Measurements from ENCODE around the gene RND2. TPM values are rescaled to one million over a fixed set of nuclear protein-coding genes. Genes with fewer than 3 reads are reported as not detected.

The RND2 gene
- total RNA-seq, 1 donor from 2014 or later = 0.13 TPM

DNA sequence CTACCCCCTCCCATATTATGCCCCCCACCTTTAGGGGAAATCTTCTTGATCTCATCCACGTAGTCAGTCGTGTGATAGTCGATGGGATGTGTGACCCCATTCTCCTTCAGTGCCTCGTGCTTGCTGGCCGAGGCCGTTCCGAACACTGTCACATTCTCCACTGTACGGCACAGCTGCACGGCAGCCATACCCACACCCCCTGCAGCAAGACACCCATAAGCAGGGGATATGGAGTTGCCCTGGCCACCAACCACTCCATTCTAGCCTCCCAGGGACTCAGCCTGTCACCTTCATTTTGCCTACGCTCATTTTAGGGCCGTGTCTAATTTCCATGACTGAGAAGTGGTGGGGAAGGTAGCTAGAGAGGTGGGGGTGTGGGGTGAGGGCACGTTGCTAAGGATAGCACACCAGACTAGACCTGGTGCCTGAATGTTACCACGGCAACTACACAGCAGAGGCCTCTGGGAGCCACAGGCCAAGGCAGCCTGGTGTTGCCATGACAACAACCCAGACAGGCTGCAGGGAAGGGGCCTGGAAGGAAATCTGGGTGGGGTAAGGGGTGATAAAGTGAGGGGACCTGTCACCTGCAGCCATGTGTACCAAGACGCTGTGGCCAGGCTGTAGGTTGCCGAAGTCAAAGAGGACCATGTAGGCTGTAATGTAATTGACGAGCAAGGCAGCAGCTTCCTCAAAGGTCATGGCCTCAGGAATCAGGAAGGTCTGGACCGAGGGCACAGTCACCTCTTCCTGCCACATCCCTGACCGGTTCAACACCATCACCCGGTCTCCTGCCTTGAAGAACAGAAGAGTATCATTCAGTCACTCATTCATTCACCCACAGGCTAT lies 6.8 kb upstream of the RND2 start:
- H3K4me3 Mint-ChIP-seq = no peak overlapping the region
- intact Hi-C loops (cut with micrococcal nuclease) = no loop called here
- ATAC-seq (ENCODE audit: low read depth) (no peak), DNase-seq (no peak)
- POLR2A ChIA-PET = interaction anchor here (0.5 to 0.6 kb wide), 2 partner anchors 10 to 296 kb away, joined by 3 to 4 read pairs; no protein-coding TSS in a partner anchor
- H3K27ac Mint-ChIP-seq = peak overlapping the region; percentile 3
- no peaks in the 10 kb centered on the region for H3K27me3 Mint-ChIP-seq
- H3K36me3 Mint-ChIP-seq (ENCODE audit: low read depth) = peaks cover 38% of the 10 kb centered on the region
- TF ChIP-seq, protein P1, sequence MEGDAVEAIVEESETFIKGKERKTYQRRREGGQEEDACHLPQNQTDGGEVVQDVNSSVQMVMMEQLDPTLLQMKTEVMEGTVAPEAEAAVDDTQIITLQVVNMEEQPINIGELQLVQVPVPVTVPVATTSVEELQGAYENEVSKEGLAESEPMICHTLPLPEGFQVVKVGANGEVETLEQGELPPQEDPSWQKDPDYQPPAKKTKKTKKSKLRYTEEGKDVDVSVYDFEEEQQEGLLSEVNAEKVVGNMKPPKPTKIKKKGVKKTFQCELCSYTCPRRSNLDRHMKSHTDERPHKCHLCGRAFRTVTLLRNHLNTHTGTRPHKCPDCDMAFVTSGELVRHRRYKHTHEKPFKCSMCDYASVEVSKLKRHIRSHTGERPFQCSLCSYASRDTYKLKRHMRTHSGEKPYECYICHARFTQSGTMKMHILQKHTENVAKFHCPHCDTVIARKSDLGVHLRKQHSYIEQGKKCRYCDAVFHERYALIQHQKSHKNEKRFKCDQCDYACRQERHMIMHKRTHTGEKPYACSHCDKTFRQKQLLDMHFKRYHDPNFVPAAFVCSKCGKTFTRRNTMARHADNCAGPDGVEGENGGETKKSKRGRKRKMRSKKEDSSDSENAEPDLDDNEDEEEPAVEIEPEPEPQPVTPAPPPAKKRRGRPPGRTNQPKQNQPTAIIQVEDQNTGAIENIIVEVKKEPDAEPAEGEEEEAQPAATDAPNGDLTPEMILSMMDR (IDR thresholded peaks at IDR 0.05) = no peak
- no peaks in the 10 kb centered on the region for H3K9me3 Mint-ChIP-seq
- CTCF ChIA-PET = no interaction called here
- H3K4me1 Mint-ChIP-seq = peaks cover 8% of the 10 kb centered on the region

DNA sequence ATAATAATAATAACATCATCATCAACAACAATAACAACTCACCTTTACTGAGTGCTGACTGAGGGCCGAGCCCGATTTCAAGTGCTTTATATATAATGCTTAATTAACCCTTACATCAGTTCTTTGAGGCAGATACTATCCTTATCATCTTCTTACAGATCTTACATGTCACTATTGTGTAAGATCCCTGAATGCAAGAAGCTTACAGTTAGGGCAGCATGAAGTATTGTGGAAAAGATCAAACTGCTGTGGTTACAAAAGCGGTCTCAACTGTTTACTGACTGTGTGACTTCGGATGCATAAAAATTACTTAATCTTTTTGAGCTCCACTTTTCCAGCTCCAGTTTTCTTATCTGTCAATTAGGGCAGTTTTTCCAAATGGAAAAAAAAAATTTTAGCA lies 6.1 kb upstream of the RND2 start:
- H3K4me3 Mint-ChIP-seq = no peak overlapping the region
- POLR2A ChIA-PET = interaction anchor here (0.5 to 0.6 kb wide), 2 partner anchors 11 to 295 kb away, joined by 3 to 4 read pairs; no protein-coding TSS in a partner anchor

DNA sequence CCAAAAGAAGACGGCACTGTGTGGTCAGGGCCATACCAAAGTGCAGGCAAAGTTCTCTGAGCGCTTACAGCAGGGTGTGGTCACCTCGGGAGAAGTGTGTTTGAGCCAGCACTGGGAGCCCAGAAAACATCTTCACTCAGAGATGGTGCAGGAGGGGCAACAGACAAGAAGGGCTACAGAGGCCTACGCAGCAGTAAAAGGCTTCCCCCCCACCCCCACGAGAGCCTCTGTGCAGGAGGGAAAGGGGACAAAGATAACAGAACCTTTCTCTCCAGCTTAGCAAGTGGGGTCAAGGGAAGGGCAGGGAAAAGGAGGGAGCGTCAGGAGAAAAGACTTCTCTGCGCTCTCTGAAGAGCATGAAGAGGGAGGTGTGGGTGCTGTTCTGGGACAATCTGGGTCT lies 5.6 kb upstream of the RND2 start:
- H3K36me3 Mint-ChIP-seq (ENCODE audit: low read depth) = peaks cover 26% of the 10 kb centered on the region
- TF ChIP-seq, protein P1 (IDR thresholded peaks at IDR 0.05) = no peak
- DNase-seq (no peak), ATAC-seq (ENCODE audit: low read depth) (no peak)
- peaks cover 16% of the 10 kb centered on the region for H3K4me1 Mint-ChIP-seq
- H3K27ac Mint-ChIP-seq = no peak overlapping the region
- H3K27me3 Mint-ChIP-seq = no peaks in the 10 kb centered on the region
- H3K4me3 Mint-ChIP-seq = no peak overlapping the region
- CTCF ChIA-PET = no interaction called here
- no peaks in the 10 kb centered on the region for H3K9me3 Mint-ChIP-seq
- POLR2A ChIA-PET = no interaction called here
- intact Hi-C loops (cut with micrococcal nuclease) = no loop called here

More for the DNA sequence above, 6.1 kb upstream of the RND2 start:
- no peak overlapping the region for H3K27ac Mint-ChIP-seq
- TF ChIP-seq, protein P1 (IDR thresholded peaks at IDR 0.05) = no peak
- H3K9me3 Mint-ChIP-seq = no peaks in the 10 kb centered on the region
- no peaks in the 10 kb centered on the region for H3K27me3 Mint-ChIP-seq
- DNase-seq (no peak), ATAC-seq (ENCODE audit: low read depth) (no peak)
- H3K36me3 Mint-ChIP-seq (ENCODE audit: low read depth) = peaks cover 31% of the 10 kb centered on the region
- intact Hi-C loops (cut with micrococcal nuclease) = no loop called here
- peaks cover 11% of the 10 kb centered on the region for H3K4me1 Mint-ChIP-seq
- CTCF ChIA-PET = no interaction called here

DNA sequence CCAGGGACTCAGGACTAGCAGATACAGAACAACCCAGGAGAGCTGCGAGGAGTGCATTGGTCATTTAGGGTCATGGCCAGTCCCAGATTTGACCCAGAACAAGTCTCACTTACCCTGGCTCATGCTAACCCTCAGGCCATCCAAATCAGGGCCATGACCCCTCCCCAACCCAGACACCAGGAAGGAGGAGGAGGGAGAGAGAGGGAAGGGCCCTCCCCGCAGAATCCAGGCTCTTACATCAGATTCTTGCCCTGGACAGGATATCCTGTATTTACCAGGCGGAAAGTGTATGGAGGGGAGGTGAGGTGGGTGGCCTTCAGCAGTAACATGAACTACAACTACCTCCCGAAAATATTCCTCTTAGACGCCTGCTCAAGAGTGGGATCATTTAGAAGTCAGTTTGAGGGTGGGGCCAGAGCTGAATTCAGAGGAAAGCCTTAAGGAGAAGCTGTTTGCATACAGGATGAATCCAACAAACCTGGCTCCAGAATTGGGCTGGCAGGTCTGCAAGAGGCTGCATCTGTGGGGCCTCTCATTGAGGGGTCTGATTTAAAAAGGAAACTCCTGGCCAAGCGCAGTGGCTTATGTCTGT lies 4.9 kb upstream of the RND2 start:
- Mint-ChIP-seq H3K4me1 (peaks cover 21% of the 10 kb centered on the region), H3K4me3 (peak overlapping the region; percentile 92), H3K27ac (peak overlapping the region; percentile 41), H3K27me3 (no peaks in the 10 kb centered on the region), H3K36me3 (ENCODE audit: low read depth) (peaks cover 22% of the 10 kb centered on the region), H3K9me3 (no peaks in the 10 kb centered on the region)
- CTCF ChIA-PET = no interaction called here
- POLR2A ChIA-PET = interaction anchor here (2.1 to 2.5 kb wide), 4 partner anchors 7 to 348 kb away, joined by 10 to 22 read pairs (median 16); partner anchors contain the start of genes IFI35 and TMEM106A
- ATAC-seq (ENCODE audit: low read depth) = no peak
- no peak for DNase-seq
- intact Hi-C loops (cut with micrococcal nuclease) = loop anchor here (2.0 to 5.0 kb wide), 2 partner anchors 13 to 192 kb away; partner anchors contain the start of genes IFI35 and TMEM106A
- TF ChIP-seq, protein P1 (IDR thresholded peaks at IDR 0.05) = no peak
